H1 (cell line): ENCODE results near the gene STAM.

ENCODE experiments used
- BCL11A ChIP-seq, 2 experiments: IDR thresholded peaks; one replicate each; pipeline ENCODE4 v1.6.1; 2011; ENCODE audit warnings: low read depth in 2 of 2, low read length in 2 of 2, mild to moderate bottlenecking in 2 of 2
- CHD2 ChIP-seq: IDR thresholded peaks from 2 replicates; pipeline ENCODE4 v1.6.1; 2012; ENCODE audit warnings: low read length, improper control_type of control experiment
- CREB1 ChIP-seq: IDR thresholded peaks from 2 replicates; pipeline ENCODE4 v1.6.1; 2012; ENCODE audit warnings: inconsistent platforms
- CTCF ChIP-seq, 3 experiments: IDR thresholded peaks; 1 replicate in 2 of 3; 2 replicates in 1 of 3; pipeline versions ENCODE4 v1.5.1 to v1.6.1; 2011; ENCODE audit warnings: low read length in 3 of 3, mild to moderate bottlenecking in 3 of 3, inconsistent platforms in 2 of 3, low read depth in 1 of 3, moderate library complexity in 1 of 3; ENCODE audit not compliant: insufficient read depth in 1 of 3; ENCODE audit errors: control extremely low read depth in 1 of 3
- EZH2 ChIP-seq: fragments of 200-600 bp; sonication (generic); IDR thresholded peaks from 2 replicates; pipeline ENCODE4 v1.7.1; 2012; ENCODE audit warnings: low read depth, mild to moderate bottlenecking, moderate library complexity, low read length, inconsistent platforms; ENCODE audit not compliant: severe bottlenecking
- KDM5A ChIP-seq: fragments of 200-600 bp; IDR thresholded peaks from 2 replicates; pipeline ENCODE4 v1.7.1; 2012; ENCODE audit warnings: mild to moderate bottlenecking, low read length, inconsistent platforms, mixed read lengths
- TAF1 ChIP-seq: IDR thresholded peaks from 2 replicates; pipeline ENCODE4 v1.6.1; 2011; ENCODE audit warnings: mild to moderate bottlenecking, low read depth, low read length

- TF ChIP-seq CTCF (IDR thresholded peaks at IDR 0.05; ENCODE audit: control extremely low read depth in 1 of 3, insufficient read depth in 1 of 3, low read depth in 1 of 3, low read length in 3 of 3) (no peak), CHD2 (no peak), TAF1 (no peak), EZH2 (no peak), CREB1 (no peak), KDM5A (no peak), BCL11A (IDR thresholded peaks at IDR 0.05; ENCODE audit: low read depth in 2 of 2, low read length in 2 of 2) (no peak)
Measured at GRCh38 chr10:17609523-17610079, 34.4 kb upstream of the STAM start.
